Muscle layer of duodenum (tissue), 2 donors: ENCODE data around the gene CCDC83.
"Not testable (repeated sequence)": the region's sequence is repeated elsewhere in the genome, so short reads cannot be mapped to it uniquely, and the experiment has no call there.

Source experiments
- H3K27ac ChIP-seq: one replicate; pipeline ENCODE4 v1.7.0; 2013; ENCODE audit warnings: mild to moderate bottlenecking, low read length
- H3K27me3 ChIP-seq: one replicate; pipeline ENCODE4 v1.7.0; 2013; ENCODE audit warnings: low read depth, mild to moderate bottlenecking, control low read depth, low read length
- H3K36me3 ChIP-seq, 2 donors: one replicate each; pipeline ENCODE4 v1.7.0; 2013; ENCODE audit warnings: low read length in 2 of 2, control low read depth in 1 of 2, mild to moderate bottlenecking in 1 of 2; ENCODE audit not compliant: insufficient read depth in 2 of 2, control insufficient read depth in 1 of 2
- H3K4me1 ChIP-seq, 2 donors: one replicate each; pipeline ENCODE4 v1.7.0; 2013; ENCODE audit warnings: low read length in 2 of 2, mild to moderate bottlenecking in 2 of 2, control low read depth in 1 of 2, moderate library complexity in 1 of 2; ENCODE audit not compliant: insufficient read depth in 2 of 2, control insufficient read depth in 1 of 2
- H3K4me3 ChIP-seq, 2 donors: one replicate each; pipeline ENCODE4 v1.7.0; 2013; ENCODE audit warnings: low read length in 2 of 2, low read depth in 1 of 2, mild to moderate bottlenecking in 1 of 2
- H3K9me3 ChIP-seq, 2 donors: one replicate each; pipeline ENCODE4 v1.7.0; 2013; ENCODE audit warnings: low read length in 2 of 2, control low read depth in 1 of 2, mild to moderate bottlenecking in 1 of 2; ENCODE audit not compliant: control insufficient read depth in 1 of 2
- donor health status: healthy.

Gene CCDC83

GRCh38 chr11:85835729-85836128 lies 19.5 kb upstream of the CCDC83 start:
- no peak overlapping the region for H3K27ac ChIP-seq
- H3K4me3 ChIP-seq = no peak overlapping the region
- H3K9me3 ChIP-seq = peaks cover 8% of the 10 kb centered on the region in 2 donors
- H3K36me3 ChIP-seq = no peaks in the 10 kb centered on the region
- H3K4me1 ChIP-seq = no peaks in the 10 kb centered on the region
- H3K27me3 ChIP-seq = no peaks in the 10 kb centered on the region

DNA sequence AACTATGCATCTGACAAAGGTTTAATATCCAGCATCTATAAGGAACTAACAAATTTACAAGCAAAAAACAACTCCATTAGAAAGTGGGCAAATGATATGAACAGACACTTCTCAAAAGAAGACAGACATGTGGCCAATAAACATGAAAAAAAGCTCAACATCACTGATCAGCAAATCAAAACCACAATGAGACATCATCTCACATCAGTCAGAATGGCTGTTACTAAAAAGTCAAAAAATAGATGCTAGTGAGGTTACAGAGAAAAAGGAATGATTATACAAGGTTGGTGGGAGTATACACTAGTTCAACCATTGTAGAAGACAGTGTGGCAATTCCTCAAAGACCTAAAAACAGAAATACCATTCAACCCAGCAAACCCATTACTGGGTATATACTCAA lies 14.3 kb upstream of the CCDC83 start:
- not testable (repeated sequence) for H3K9me3 ChIP-seq, H3K36me3 ChIP-seq, H3K4me1 ChIP-seq, H3K4me3 ChIP-seq, H3K27me3 ChIP-seq, H3K27ac ChIP-seq

GRCh38 chr11:85843929-85844328 lies 11.3 kb upstream of the CCDC83 start:
- H3K4me1 ChIP-seq = no peaks in the 10 kb centered on the region
- no peaks in the 10 kb centered on the region for H3K36me3 ChIP-seq
- H3K9me3 ChIP-seq = no peaks in the 10 kb centered on the region
- H3K4me3 ChIP-seq = no peak overlapping the region
- no peak overlapping the region for H3K27ac ChIP-seq
- H3K27me3 ChIP-seq = no peaks in the 10 kb centered on the region

- Histone ChIP-seq H3K27ac (no peak overlapping the region), H3K4me3 (no peak overlapping the region), H3K9me3 (no peaks in the 10 kb centered on the region), H3K36me3 (no peaks in the 10 kb centered on the region), H3K4me1 (no peaks in the 10 kb centered on the region), H3K27me3 (no peaks in the 10 kb centered on the region)
These were observed 10.6 kb upstream of the CCDC83 start for GRCh38 chr11:85844439-85845123.

- Histone ChIP-seq H3K9me3 (no peaks in the 10 kb centered on the region), H3K27me3 (no peaks in the 10 kb centered on the region), H3K4me1 (no peaks in the 10 kb centered on the region), H3K27ac (no peak overlapping the region), H3K4me3 (no peak overlapping the region), H3K36me3 (no peaks in the 10 kb centered on the region)
These were observed 10.0 kb upstream of the CCDC83 start for GRCh38 chr11:85845124-85845631.

DNA sequence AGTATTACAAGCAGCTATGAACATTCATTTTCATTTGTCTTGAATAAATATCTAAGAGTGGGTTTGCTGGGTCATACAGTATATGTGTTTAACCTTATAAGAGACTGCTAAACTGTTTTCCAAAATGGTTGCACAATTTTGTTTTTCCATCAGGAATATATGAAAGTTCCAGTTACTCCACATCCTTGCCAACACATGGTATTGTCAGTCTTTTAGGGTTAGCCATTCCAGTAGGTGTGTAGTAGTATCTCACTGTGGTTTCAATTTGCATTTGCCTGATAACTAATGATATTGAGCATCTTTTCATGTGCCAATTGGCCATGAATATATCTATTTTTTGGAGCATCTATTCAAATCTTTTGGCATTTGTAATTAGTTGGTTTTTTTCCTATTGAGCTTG lies 7.7 kb upstream of the CCDC83 start:
- Histone ChIP-seq H3K27me3 (no peaks in the 10 kb centered on the region), H3K36me3 (no peaks in the 10 kb centered on the region), H3K9me3 (no peaks in the 10 kb centered on the region), H3K4me1 (no peaks in the 10 kb centered on the region), H3K4me3 (no peak overlapping the region), H3K27ac (no peak overlapping the region)

GRCh38 chr11:85848006-85848405 lies 7.2 kb upstream of the CCDC83 start:
- Histone ChIP-seq H3K27ac (no peak overlapping the region), H3K27me3 (no peaks in the 10 kb centered on the region), H3K4me1 (no peaks in the 10 kb centered on the region), H3K4me3 (no peak overlapping the region), H3K36me3 (no peaks in the 10 kb centered on the region), H3K9me3 (no peaks in the 10 kb centered on the region)

GRCh38 chr11:85848556-85848955 lies 6.6 kb upstream of the CCDC83 start:
- Histone ChIP-seq H3K4me3 (no peak overlapping the region), H3K27me3 (no peaks in the 10 kb centered on the region), H3K27ac (no peak overlapping the region)

DNA sequence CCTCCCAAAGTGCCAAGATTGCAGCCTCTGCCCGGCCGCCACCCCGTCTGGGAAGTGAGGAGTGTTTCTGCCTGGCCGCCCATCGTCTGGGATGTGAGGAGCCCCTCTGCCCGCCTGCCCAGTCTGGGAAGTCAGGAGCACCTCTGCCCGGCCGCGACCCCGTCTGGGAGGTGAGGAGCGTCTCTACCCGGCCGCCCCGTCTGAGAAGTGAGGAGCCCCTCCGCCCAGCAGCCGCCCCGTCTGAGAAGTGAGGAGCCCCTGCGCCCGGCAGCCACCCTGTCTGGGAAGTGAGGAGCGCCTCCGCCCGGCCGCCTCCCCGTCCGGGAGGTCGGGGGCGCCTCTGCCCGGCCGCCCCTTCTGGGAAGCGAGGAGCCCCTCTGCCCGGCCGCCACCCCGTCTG lies 2.4 kb upstream of the CCDC83 start:
- not testable (repeated sequence) for H3K4me3 ChIP-seq, H3K4me1 ChIP-seq, H3K27me3 ChIP-seq, H3K27ac ChIP-seq, H3K9me3 ChIP-seq, H3K36me3 ChIP-seq

More at GRCh38 chr11:85848556-85848955, 6.6 kb upstream of the CCDC83 start:
- H3K4me1 ChIP-seq = no peaks in the 10 kb centered on the region
- H3K9me3 ChIP-seq = no peaks in the 10 kb centered on the region
- no peaks in the 10 kb centered on the region for H3K36me3 ChIP-seq

- H3K9me3 ChIP-seq, H3K4me1 ChIP-seq, H3K36me3 ChIP-seq, H3K27me3 ChIP-seq, H3K27ac ChIP-seq, H3K4me3 ChIP-seq: not testable (repeated sequence)
These were observed 1.6 kb upstream of the CCDC83 start for GRCh38 chr11:85853541-85853940.

GRCh38 chr11:85854212-85854556 lies 999 bp upstream of the CCDC83 start:
- H3K27ac ChIP-seq = peak overlapping the region; percentile 89
- H3K4me1 ChIP-seq = peaks cover 0 to 6% of the 10 kb centered on the region in 2 donors
- H3K9me3 ChIP-seq = no peaks in the 10 kb centered on the region

More at GRCh38 chr11:85854212-85854556, 999 bp upstream of the CCDC83 start:
- no peaks in the 10 kb centered on the region for H3K36me3 ChIP-seq
- H3K4me3 ChIP-seq = peak overlapping the region; percentile 74 to 76
- H3K27me3 ChIP-seq = no peaks in the 10 kb centered on the region
